ENCODE measurements around the gene RALA.
"Not testable (repeated sequence)": the region's sequence is repeated elsewhere in the genome, so short reads cannot be mapped to it uniquely, and the experiment has no call there.

Gene RALA

DNA sequence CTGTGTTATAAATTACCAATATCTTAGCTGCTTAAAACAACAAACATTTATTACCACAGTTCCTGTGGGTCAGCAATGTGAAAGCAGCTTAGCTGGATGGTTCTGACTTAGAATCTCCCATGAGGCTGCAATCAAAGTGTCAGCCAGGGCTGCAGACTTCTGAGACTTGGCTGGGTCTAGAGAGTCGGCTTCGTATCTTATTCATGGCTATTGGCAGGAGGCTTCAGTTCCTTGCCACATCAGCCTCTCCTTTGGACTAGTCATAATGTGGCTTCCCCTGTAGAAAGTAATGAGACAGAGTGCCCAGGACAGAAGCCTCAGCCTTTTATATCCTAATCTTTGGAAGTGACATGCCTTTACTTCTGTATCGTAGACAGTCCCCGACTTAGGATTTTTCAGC, 27.3 kb downstream of the RALA start:
- DNase-seq, result no peak

DNA sequence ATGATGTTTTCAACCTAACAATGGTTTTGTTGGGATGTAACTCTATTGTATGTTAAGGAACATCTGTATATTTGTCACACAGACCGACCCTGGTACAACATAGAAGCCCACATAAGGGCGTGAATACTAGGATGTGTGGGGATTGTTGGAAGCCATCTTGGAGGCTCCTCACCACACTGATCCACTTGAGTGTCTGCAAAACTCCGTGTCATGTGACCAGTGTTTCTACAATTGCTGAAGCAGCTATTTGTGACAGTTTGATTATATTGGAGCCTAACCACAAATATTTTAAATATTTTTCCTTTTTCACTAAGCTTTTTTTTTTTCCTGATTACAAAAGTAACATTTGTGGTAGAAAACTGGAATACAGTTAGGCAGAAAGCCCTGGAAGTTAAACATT, 27.9 kb downstream of the RALA start:
- DNase-seq, result no peak

- DNase-seq, result no peak
These were observed 33.0 kb downstream of the RALA start for GRCh38 chr7:39656415-39656814.

- DNase-seq, result no peak
These were observed 36.1 kb downstream of the RALA start for GRCh38 chr7:39659356-39660013.

DNA sequence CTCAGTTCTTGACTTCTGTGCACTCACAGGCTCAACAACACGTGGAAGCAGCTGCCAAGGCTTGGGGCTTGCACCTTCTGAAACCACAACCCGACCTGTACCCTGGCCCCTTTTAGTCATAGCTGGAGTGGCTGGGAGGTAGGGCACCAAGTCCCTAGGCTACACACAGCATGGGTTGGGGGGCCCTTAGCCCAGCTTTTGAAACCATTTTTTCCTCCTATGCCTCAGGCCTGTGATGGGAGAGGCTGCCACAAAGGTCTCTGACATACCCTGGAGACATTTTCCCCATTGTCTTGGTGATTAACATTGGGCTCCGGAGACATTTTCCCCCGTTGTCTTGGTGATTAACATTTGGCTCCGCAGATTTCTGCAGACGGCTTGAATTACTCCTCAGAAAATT, 38.6 kb downstream of the RALA start:
- DNase-seq, result no peak

- no peak for DNase-seq
These were observed 39.9 kb downstream of the RALA start for GRCh38 chr7:39663263-39663662.

GRCh38 chr7:39664057-39664456, 40.7 kb downstream of the RALA start:
- DNase-seq, result no peak

GRCh38 chr7:39664585-39664984, 41.2 kb downstream of the RALA start:
- DNase-seq, result no peak

DNA sequence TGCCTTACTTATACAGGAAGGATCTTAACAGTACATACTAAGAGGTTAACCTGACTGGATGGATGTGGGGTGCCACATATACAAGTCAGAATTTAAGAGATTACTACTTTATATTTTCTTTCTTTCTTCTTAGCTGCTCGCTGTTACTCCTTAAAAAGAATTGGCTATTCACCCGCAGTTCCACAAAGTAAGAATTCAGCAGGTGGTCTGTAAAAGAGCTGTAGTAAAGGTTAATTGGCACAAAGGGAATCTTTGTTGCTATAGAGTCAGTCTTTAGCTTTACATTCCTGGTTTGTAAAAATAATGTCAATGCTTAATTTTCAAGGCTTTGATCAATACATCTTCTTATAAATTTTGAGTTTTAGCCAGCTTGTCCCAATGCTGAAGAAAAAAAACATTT, 43.2 kb downstream of the RALA start:
- DNase-seq, result no peak

DNA sequence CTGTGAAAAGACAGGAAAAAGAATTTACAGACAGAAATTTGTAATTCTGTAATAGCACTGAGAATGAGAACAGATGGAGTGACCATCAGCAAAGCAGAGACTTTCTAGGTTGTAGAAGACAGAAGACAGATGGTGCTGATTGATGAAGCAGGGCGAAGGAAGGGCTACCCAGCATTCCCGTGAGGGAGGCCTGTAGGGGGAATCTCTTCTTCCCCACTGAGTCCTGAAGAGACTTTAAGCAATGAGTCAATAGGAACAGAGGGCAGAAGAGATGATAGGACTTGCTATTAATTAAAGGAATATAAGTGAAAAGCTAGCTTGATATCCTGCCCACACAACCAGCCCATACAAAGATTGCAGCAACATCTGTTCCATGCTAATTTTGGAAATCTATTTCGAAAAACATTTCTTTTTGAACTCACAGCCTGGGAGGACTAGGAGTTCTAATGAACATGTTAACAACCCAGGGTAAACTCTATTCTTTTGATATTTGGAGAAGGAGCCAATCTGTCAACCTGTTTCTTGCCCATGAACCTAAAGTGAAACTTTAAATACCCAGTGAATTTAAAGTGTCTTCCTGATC, 44.1 kb downstream of the RALA start:
- no peak for DNase-seq

- not testable (repeated sequence) for DNase-seq
These were observed 44.9 kb downstream of the RALA start for GRCh38 chr7:39668280-39668679.

GRCh38 chr7:39670052-39670451, 46.7 kb downstream of the RALA start:
- no peak for DNase-seq

DNA sequence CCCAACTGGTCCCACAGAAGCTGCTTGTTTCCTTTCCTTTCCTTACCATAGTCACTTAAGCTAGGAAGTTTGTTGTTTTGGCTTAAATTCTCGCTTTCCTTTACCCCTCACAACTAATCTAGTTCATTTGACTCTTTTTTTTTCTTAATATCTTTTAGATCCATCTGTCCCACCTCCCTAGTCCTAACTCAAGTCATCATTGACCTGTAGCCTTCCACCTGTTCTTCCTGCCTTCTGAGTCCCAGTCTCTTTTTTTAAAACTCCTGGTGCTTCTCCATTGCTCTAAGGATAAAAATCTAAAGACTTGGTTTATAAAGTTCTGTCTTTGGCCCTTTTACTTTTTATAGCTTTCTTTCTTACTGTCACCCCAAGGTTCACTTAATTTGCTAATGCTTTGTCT, 47.6 kb downstream of the RALA start:
- no peak for DNase-seq

DNA sequence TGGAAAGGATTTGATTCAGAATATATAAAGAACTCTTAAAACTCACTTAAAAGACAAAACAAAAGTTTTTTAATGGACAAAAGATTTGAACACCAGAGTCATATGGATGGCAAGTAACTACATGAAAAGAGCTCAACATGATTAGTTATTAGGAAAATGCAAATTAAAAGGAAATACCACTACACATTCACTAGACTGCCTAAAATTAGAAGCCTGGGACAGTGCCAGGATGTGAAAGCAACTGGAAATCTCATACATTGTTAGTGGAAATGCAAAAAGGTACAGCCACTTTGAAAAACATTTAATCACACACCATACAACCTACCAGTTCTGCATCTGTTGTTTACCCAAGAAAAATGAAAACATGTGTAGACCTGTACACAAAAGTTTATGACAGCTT, 48.8 kb downstream of the RALA start:
- no peak for DNase-seq

- DNase-seq, result no peak
These were observed 50.5 kb downstream of the RALA start for GRCh38 chr7:39673868-39674267.

DNA sequence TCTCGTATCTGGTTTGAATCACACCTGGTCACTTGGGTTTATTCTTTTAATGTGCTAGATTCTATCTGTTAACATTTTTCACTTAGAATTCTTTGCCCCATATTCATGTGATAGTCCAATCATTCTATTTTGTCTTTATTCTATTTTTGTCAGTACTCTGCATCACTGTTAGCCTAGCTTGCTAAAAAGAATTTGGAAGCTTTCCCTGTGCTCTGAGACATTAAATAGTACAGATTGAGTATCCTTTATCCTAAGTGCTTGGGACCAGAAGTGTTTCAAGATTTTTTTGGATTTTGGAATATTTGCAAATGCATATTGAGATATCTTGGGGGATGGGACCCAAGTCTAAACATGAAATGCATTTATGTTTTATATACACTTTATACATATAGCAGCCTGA, 51.0 kb downstream of the RALA start:
- DNase-seq, result no peak

GRCh38 chr7:39676346-39676745, 53.0 kb downstream of the RALA start:
- DNase-seq, result no peak

- no peak for DNase-seq
These were observed 55.7 kb downstream of the RALA start for GRCh38 chr7:39678930-39679709.

GRCh38 chr7:39679874-39680273, 56.5 kb downstream of the RALA start:
- not testable (repeated sequence) for DNase-seq

DNA sequence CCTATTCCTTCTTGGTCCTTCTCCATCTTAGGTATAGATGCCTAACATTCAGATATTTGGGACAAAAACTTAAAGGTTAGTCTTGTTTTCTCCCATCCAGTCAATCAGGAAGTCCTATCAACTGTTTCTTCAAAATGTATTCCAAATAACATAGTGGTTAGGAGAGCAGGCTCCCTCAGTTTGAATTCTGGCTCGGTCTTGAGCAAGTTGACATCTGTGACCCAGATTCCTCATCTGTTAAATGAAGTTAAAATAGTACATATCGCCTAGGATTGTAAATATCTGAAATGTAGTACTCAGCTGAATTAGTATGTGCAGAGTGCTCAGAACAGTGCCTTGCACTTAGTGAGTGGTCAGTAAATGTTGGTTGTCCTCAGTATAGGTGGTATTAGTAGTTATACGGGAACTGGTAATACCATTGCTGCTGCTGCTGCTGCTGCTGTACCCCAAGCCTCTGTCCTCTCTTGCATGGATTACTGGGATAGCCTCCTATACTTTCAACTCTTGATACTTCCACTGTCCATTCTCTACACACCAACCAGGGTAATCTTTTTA, 58.6 kb downstream of the RALA start:
- no peak for DNase-seq

DNA sequence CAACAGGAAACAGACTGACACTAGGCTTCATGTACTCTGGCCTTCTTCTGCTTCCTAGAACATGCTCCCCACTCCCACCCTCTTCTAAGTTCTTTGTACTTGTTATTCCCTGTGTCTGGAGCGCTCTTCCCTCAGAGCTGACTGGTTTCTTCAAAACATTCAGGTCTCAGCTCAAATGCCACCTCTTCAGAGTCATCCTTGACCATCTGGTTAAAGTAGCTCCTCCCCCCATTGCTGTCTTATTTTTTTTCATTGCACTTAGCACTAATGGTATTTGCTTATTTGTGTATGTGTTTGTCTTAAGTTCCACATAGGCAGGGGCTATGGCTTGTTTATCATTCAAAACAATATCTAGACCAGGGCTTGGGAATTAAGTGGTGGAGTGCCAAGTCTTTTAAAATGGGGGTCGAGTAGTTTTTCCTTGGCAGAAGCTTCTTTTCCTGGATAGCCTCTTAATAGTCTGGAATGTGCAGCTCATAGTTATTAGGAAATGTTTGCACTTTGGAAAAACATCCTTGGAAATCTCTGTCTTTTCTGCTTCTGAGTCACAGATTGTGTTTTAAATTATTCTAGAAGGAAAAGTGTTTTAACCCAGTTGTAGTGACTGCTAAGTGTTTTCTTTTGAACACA, 60.0 kb downstream of the RALA start:
- no peak for DNase-seq

- no peak for DNase-seq
These were observed 63.0 kb downstream of the RALA start for GRCh38 chr7:39686261-39686924.
